Measurements from ENCODE around the gene TAS2R14. TPM values are rescaled to one million over a fixed set of nuclear protein-coding genes. Genes with fewer than 3 reads are reported as not detected.

Gene TAS2R14
- polyA plus RNA-seq (2012; ENCODE audit: insufficient read depth, insufficient read length, low read depth) = 1.6 TPM

- no peaks in the 10 kb centered on the region for H3K27me3 ChIP-seq
- DNase-seq = no peak
- H3K9me3 ChIP-seq = no peaks in the 10 kb centered on the region
- H3K4me3 ChIP-seq (ENCODE audit: low read depth, low read length) = no peak within 1 kb of the TSS
- H3K4me1 ChIP-seq = no peaks in the 10 kb centered on the region
- no peak for TF ChIP-seq CTCF (IDR thresholded peaks at IDR 0.05; ENCODE audit: low read depth, low read length)
- H3K36me3 ChIP-seq = no peaks in the 10 kb centered on the region
Measured at GRCh38 chr12:10939163-10939562, at the start of gene TAS2R14. Gene TAS2R14, minus strand, starts transcription at chr12:10939263. Its CDS starts 56 bp downstream, at chr12:10939207.

- no peaks in the 10 kb centered on the region; the same call in 1 of the 2 replicates for H3K4me1 ChIP-seq
Measured at GRCh38 chr12:10986812-10987211, 47.7 kb upstream of the TAS2R14 start, which contains the start of gene TAS2R50. Gene TAS2R50, minus strand, starts transcription at chr12:10986912. Its CDS starts 52 bp downstream, at chr12:10986860.

GRCh38 chr12:10982244-10982643 is 43.2 kb upstream of the TAS2R14 start:
- Histone ChIP-seq H3K27me3 (no peaks in the 10 kb centered on the region), H3K4me1 (no peaks in the 10 kb centered on the region), H3K9me3 (no peaks in the 10 kb centered on the region), H3K36me3 (no peaks in the 10 kb centered on the region), H3K4me3 (ENCODE audit: low read depth, low read length) (no peak overlapping the region)
- no peak for TF ChIP-seq CTCF (IDR thresholded peaks at IDR 0.05; ENCODE audit: low read depth, low read length)
- DNase-seq = no peak

More at GRCh38 chr12:10986812-10987211, 47.7 kb upstream of the TAS2R14 start, which contains the start of gene TAS2R50:
- no peak for TF ChIP-seq CTCF (IDR thresholded peaks at IDR 0.05; ENCODE audit: low read depth, low read length)
- Histone ChIP-seq H3K4me3 (ENCODE audit: low read depth, low read length) (no peak within 1 kb of the TSS), H3K27me3 (no peaks in the 10 kb centered on the region), H3K9me3 (no peaks in the 10 kb centered on the region), H3K36me3 (no peaks in the 10 kb centered on the region)
- no peak for DNase-seq

- H3K36me3 ChIP-seq = no peaks in the 10 kb centered on the region
- DNase-seq = no peak
Measured at GRCh38 chr12:10974965-10975364, 35.9 kb upstream of the TAS2R14 start.

GRCh38 chr12:10968765-10969456 is 29.8 kb upstream of the TAS2R14 start:
- Histone ChIP-seq H3K36me3 (no peaks in the 10 kb centered on the region), H3K4me3 (ENCODE audit: low read depth, low read length) (no peak overlapping the region), H3K27me3 (no peaks in the 10 kb centered on the region), H3K9me3 (no peaks in the 10 kb centered on the region), H3K4me1 (peaks cover 3% of the 10 kb centered on the region; the same call in 1 of the 2 replicates)
- TF ChIP-seq CTCF (IDR thresholded peaks at IDR 0.05; ENCODE audit: low read depth, low read length) = no peak
- DNase-seq = no peak

More at GRCh38 chr12:10974965-10975364, 35.9 kb upstream of the TAS2R14 start:
- H3K27me3 ChIP-seq = no peaks in the 10 kb centered on the region
- H3K4me1 ChIP-seq = peaks cover 3% of the 10 kb centered on the region; the same call in 1 of the 2 replicates
- H3K4me3 ChIP-seq (ENCODE audit: low read depth, low read length) = no peak overlapping the region
- no peaks in the 10 kb centered on the region for H3K9me3 ChIP-seq
- no peak for TF ChIP-seq CTCF (IDR thresholded peaks at IDR 0.05; ENCODE audit: low read depth, low read length)

- DNase-seq = no peak
Measured at GRCh38 chr12:10967409-10967808, 28.3 kb upstream of the TAS2R14 start.

More at GRCh38 chr12:10967409-10967808, 28.3 kb upstream of the TAS2R14 start:
- H3K27me3 ChIP-seq = no peaks in the 10 kb centered on the region
- TF ChIP-seq CTCF (IDR thresholded peaks at IDR 0.05; ENCODE audit: low read depth, low read length) = no peak
- no peaks in the 10 kb centered on the region for H3K36me3 ChIP-seq
- H3K4me3 ChIP-seq (ENCODE audit: low read depth, low read length) = no peak overlapping the region
- peaks cover 3% of the 10 kb centered on the region; the same call in 1 of the 2 replicates for H3K4me1 ChIP-seq
- no peaks in the 10 kb centered on the region for H3K9me3 ChIP-seq
